Activated naive CD8-positive, alpha-beta T cell treated with anti-CD3 and anti-CD28 coated beads, Interleukin-2, amount 50 U/mL, for 24 hours (primary cell): ENCODE measurements around the gene DCP1B.
A peak's percentile ranks its signal among the peaks of the same experiment; 100 is the strongest.
"Not testable (repeated sequence)": the region's sequence is repeated elsewhere in the genome, so short reads cannot be mapped to it uniquely, and the experiment has no call there.

Experiments
- ATAC-seq: fragments of 150-1000 bp; cut with Tn5 transposase; one replicate; pipeline ENCODE4 v1.10.0; 2021
- DNase-seq: peaks from one replicate; pipeline ENCODE4 v3.0.0; 2021
- H3K27ac Mint-ChIP-seq: one replicate; pipeline ENCODE4 v1.8.0; 2021; ENCODE audit warnings: mild to moderate bottlenecking, mixed read lengths
- H3K27me3 Mint-ChIP-seq: one replicate; pipeline ENCODE4 v1.8.0; 2021; ENCODE audit warnings: mixed read lengths
- H3K36me3 Mint-ChIP-seq: one replicate; pipeline ENCODE4 v1.8.0; 2021; ENCODE audit warnings: low read depth, mixed read lengths
- H3K4me1 Mint-ChIP-seq: one replicate; pipeline ENCODE4 v1.8.0; 2021; ENCODE audit warnings: mixed read lengths
- H3K4me3 Mint-ChIP-seq: one replicate; pipeline ENCODE4 v1.8.0; 2021; ENCODE audit warnings: mild to moderate bottlenecking, moderate library complexity, mixed read lengths
- H3K9me3 Mint-ChIP-seq: one replicate; pipeline ENCODE4 v1.8.0; 2021; ENCODE audit warnings: mixed read lengths

The DCP1B gene

GRCh38 chr12:1972260-1972659 is 32.0 kb downstream of the DCP1B start:
- Mint-ChIP-seq H3K4me1 (no peaks in the 10 kb centered on the region), H3K36me3 (no peaks in the 10 kb centered on the region), H3K27me3 (no peaks in the 10 kb centered on the region), H3K27ac (no peak overlapping the region), H3K9me3 (no peaks in the 10 kb centered on the region), H3K4me3 (no peak overlapping the region)
- DNase-seq (no peak), ATAC-seq (no peak)

- H3K27me3 Mint-ChIP-seq: no peaks in the 10 kb centered on the region
- H3K9me3 Mint-ChIP-seq: no peaks in the 10 kb centered on the region
- H3K4me1 Mint-ChIP-seq: no peaks in the 10 kb centered on the region
- ATAC-seq: no peak
- no peak for DNase-seq
- peaks cover 4% of the 10 kb centered on the region for H3K36me3 Mint-ChIP-seq
- H3K27ac Mint-ChIP-seq: no peak overlapping the region
- H3K4me3 Mint-ChIP-seq: no peak overlapping the region
Measured at GRCh38 chr12:1970331-1970900, 33.8 kb downstream of the DCP1B start.

- ATAC-seq (no peak), DNase-seq (no peak)
- Mint-ChIP-seq H3K27me3 (no peaks in the 10 kb centered on the region), H3K36me3 (peaks cover 5% of the 10 kb centered on the region), H3K4me3 (no peak overlapping the region), H3K27ac (no peak overlapping the region), H3K9me3 (no peaks in the 10 kb centered on the region), H3K4me1 (no peaks in the 10 kb centered on the region)
Measured at GRCh38 chr12:1966561-1967226, 37.6 kb downstream of the DCP1B start.

GRCh38 chr12:1965916-1966315 is 38.3 kb downstream of the DCP1B start:
- Mint-ChIP-seq H3K4me3 (no peak overlapping the region), H3K4me1 (no peaks in the 10 kb centered on the region), H3K36me3 (peaks cover 12% of the 10 kb centered on the region), H3K27me3 (no peaks in the 10 kb centered on the region), H3K27ac (no peak overlapping the region), H3K9me3 (no peaks in the 10 kb centered on the region)
- DNase-seq: no peak
- ATAC-seq: no peak

- peaks cover 25% of the 10 kb centered on the region for H3K36me3 Mint-ChIP-seq
- H3K9me3 Mint-ChIP-seq: no peaks in the 10 kb centered on the region
- H3K4me1 Mint-ChIP-seq: no peaks in the 10 kb centered on the region
- H3K27ac Mint-ChIP-seq: no peak overlapping the region
- DNase-seq (no peak), ATAC-seq (no peak)
- no peaks in the 10 kb centered on the region for H3K27me3 Mint-ChIP-seq
- H3K4me3 Mint-ChIP-seq: no peak overlapping the region
Measured at GRCh38 chr12:1962051-1963020, 41.9 kb downstream of the DCP1B start.

GRCh38 chr12:1956716-1957115 is 47.5 kb downstream of the DCP1B start:
- H3K36me3 Mint-ChIP-seq: peaks cover 27% of the 10 kb centered on the region
- H3K4me3 Mint-ChIP-seq: no peak overlapping the region
- H3K9me3 Mint-ChIP-seq: no peaks in the 10 kb centered on the region
- peaks cover 2% of the 10 kb centered on the region for H3K4me1 Mint-ChIP-seq
- no peak for ATAC-seq
- no peak for DNase-seq
- no peaks in the 10 kb centered on the region for H3K27me3 Mint-ChIP-seq
- H3K27ac Mint-ChIP-seq: no peak overlapping the region

- H3K4me3 Mint-ChIP-seq: no peak overlapping the region
- peaks cover 5% of the 10 kb centered on the region for H3K4me1 Mint-ChIP-seq
- ATAC-seq (no peak), DNase-seq (no peak)
- H3K9me3 Mint-ChIP-seq: no peaks in the 10 kb centered on the region
- peaks cover 23% of the 10 kb centered on the region for H3K36me3 Mint-ChIP-seq
- no peaks in the 10 kb centered on the region for H3K27me3 Mint-ChIP-seq
- H3K27ac Mint-ChIP-seq: no peak overlapping the region
Measured at GRCh38 chr12:1949771-1950470, 54.3 kb downstream of the DCP1B start.

- peaks cover 27% of the 10 kb centered on the region for H3K36me3 Mint-ChIP-seq
- H3K27ac Mint-ChIP-seq: no peak overlapping the region
- no peaks in the 10 kb centered on the region for H3K9me3 Mint-ChIP-seq
- no peak overlapping the region for H3K4me3 Mint-ChIP-seq
- peaks cover 5% of the 10 kb centered on the region for H3K4me1 Mint-ChIP-seq
- ATAC-seq (no peak), DNase-seq (no peak)
- no peaks in the 10 kb centered on the region for H3K27me3 Mint-ChIP-seq
Measured at GRCh38 chr12:1948883-1949282, 55.4 kb downstream of the DCP1B start.

GRCh38 chr12:1947081-1947480 is 57.2 kb downstream of the DCP1B start:
- peaks cover 5% of the 10 kb centered on the region for H3K4me1 Mint-ChIP-seq
- H3K9me3 Mint-ChIP-seq: no peaks in the 10 kb centered on the region
- no peak overlapping the region for H3K27ac Mint-ChIP-seq
- H3K4me3 Mint-ChIP-seq: no peak overlapping the region
- DNase-seq (no peak), ATAC-seq (no peak)
- H3K27me3 Mint-ChIP-seq: no peaks in the 10 kb centered on the region
- peaks cover 22% of the 10 kb centered on the region for H3K36me3 Mint-ChIP-seq

GRCh38 chr12:1946296-1946695 is 58.0 kb downstream of the DCP1B start:
- DNase-seq (no peak), ATAC-seq (no peak)
- Mint-ChIP-seq H3K27me3 (no peaks in the 10 kb centered on the region), H3K4me1 (peaks cover 3% of the 10 kb centered on the region), H3K27ac (no peak overlapping the region), H3K9me3 (no peaks in the 10 kb centered on the region), H3K4me3 (no peak overlapping the region), H3K36me3 (peaks cover 22% of the 10 kb centered on the region)

GRCh38 chr12:1945502-1945901 is 58.8 kb downstream of the DCP1B start:
- DNase-seq, ATAC-seq, H3K4me1 Mint-ChIP-seq, H3K9me3 Mint-ChIP-seq, H3K27me3 Mint-ChIP-seq, H3K4me3 Mint-ChIP-seq, H3K27ac Mint-ChIP-seq: not testable (repeated sequence)
- peaks cover 24% of the 10 kb centered on the region for H3K36me3 Mint-ChIP-seq

GRCh38 chr12:1939801-1940607 is 64.3 kb downstream of the DCP1B start:
- ATAC-seq (peak; percentile 83), DNase-seq (peak; percentile 91)
- Mint-ChIP-seq H3K27me3 (no peaks in the 10 kb centered on the region), H3K9me3 (no peaks in the 10 kb centered on the region), H3K36me3 (peaks cover 8% of the 10 kb centered on the region), H3K4me3 (no peak overlapping the region), H3K27ac (no peak overlapping the region), H3K4me1 (no peaks in the 10 kb centered on the region)

- Mint-ChIP-seq H3K4me3 (no peak overlapping the region), H3K27ac (no peak overlapping the region), H3K27me3 (no peaks in the 10 kb centered on the region), H3K9me3 (no peaks in the 10 kb centered on the region), H3K4me1 (no peaks in the 10 kb centered on the region), H3K36me3 (peaks cover 5% of the 10 kb centered on the region)
- DNase-seq: no peak
- ATAC-seq: no peak
Measured at GRCh38 chr12:1939331-1939730, 64.9 kb downstream of the DCP1B start.
